Prostate gland (tissue), 2 donors: ENCODE data around the gene MFSD12.

Experiments
- CTCF ChIP-seq, 4 experiments: fragments of 200-600 bp in 2 of 4; fragments of 450-650 bp in 2 of 4; sonication (generic) in 2 of 4; IDR thresholded peaks; 1 replicate in 3 of 4; 2 replicates in 1 of 4; pipeline ENCODE4 v1.5.1; 2016 to 2019; ENCODE audit warnings: antibody characterized with exemption in 4 of 4, mild to moderate bottlenecking in 2 of 4, moderate library complexity in 2 of 4
- POLR2A ChIP-seq: fragments of 450-650 bp; IDR thresholded peaks from one replicate; pipeline ENCODE4 v1.6.1; 2016; ENCODE audit warnings: antibody characterized with exemption, mild to moderate bottlenecking

GRCh38 chr19:3556978-3557460 is 367 bp downstream of the MFSD12 start:
- TF ChIP-seq CTCF (IDR thresholded peaks at IDR 0.05) (peak in 1 of 4 experiments; percentile 8), POLR2A (no peak)
